ENCODE data around the gene UBE2F. TPM values are rescaled to one million over a fixed set of nuclear protein-coding genes. Genes with fewer than 3 reads are reported as not detected.

The UBE2F gene
- total and polyA plus RNA-seq, 2 of the 13 experiments (the other 11 are each of a cell fraction or from before 2014, with no cell fraction given), result 35.4 to 73.1 TPM

DNA sequence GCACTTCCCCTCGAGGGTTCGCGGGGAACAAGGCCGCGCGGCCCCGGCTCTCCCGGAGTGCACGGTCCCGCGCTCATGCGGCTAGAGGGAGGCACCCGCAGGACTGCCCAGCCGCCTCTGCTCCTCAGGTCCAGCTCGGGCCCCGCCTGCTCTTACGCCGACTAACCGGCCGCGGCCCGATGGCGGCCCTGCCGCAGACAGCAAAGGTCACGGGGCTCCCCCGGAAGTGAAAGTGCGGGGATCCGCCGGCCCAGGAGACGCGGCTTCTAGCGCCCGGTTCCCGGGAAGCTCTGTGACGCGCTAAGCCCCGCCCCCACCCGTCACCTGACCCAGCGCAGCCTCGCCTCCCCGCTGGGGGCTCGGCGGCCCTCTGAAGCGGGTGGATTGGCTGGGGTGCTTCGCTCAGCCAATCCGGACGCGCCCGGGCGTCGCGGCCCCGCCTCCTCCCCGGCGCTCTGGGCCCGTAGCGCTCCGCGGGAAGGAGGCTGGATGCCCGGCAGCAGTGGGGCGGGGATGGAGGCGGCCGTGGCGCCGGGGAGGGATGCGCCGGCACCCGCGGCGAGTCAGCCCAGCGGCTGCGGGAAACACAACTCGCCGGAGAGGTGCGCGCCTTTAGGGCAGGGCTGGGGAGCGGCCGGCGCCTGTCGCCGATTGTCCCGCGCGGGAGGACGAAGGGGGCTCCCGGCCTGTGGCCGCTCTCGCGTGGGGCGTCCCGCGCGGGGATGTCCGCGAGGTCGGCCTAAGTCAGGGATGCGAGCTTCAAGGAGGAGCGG is 93.9 kb downstream of the UBE2F start, which contains the start of gene SCLY (continued):
- TF ChIP-seq ZNF407 (CRISPR knock-in tag; IDR thresholded peaks at IDR 0.05; ENCODE audit: not compliant biosample characterization) (peak; percentile 36), ZNF572 (CRISPR knock-in tag; IDR thresholded peaks at IDR 0.05) (no peak; the same call in 1 of the 2 replicates), ZBTB10 (CRISPR knock-in tag; IDR thresholded peaks at IDR 0.05; ENCODE audit: borderline replicate concordance) (peak; percentile 84; the same call in 1 of the 2 replicates), GTF2F1 (IDR thresholded peaks at IDR 0.05; ENCODE audit: low read length) (no peak), ZNF652 (CRISPR knock-in tag; IDR thresholded peaks at IDR 0.05; ENCODE audit: borderline replicate concordance, low read depth) (no peak), ZNF33A (CRISPR knock-in tag; IDR thresholded peaks at IDR 0.05; ENCODE audit: borderline replicate concordance) (no peak), ETV5 (CRISPR knock-in tag; IDR thresholded peaks at IDR 0.05; ENCODE audit: borderline replicate concordance) (peak; percentile 78), ZNF337 (CRISPR knock-in tag; IDR thresholded peaks at IDR 0.05; ENCODE audit: borderline replicate concordance, low read depth) (peak; percentile 69; the same call in 1 of the 2 replicates), ZNF780A (CRISPR knock-in tag; IDR thresholded peaks at IDR 0.05) (no peak), ELF1 (CRISPR knock-in tag; IDR thresholded peaks at IDR 0.05) (peak; percentile 87), REPIN1 (CRISPR knock-in tag; IDR thresholded peaks at IDR 0.05; ENCODE audit: borderline replicate concordance, low read depth) (peak; percentile 85; the same call in 1 of the 2 replicates), ZNF441 (CRISPR knock-in tag; IDR thresholded peaks at IDR 0.05; ENCODE audit: borderline replicate concordance) (peak; percentile 60; the same call in 1 of the 2 replicates)
- TF ChIP-seq, protein P1, sequence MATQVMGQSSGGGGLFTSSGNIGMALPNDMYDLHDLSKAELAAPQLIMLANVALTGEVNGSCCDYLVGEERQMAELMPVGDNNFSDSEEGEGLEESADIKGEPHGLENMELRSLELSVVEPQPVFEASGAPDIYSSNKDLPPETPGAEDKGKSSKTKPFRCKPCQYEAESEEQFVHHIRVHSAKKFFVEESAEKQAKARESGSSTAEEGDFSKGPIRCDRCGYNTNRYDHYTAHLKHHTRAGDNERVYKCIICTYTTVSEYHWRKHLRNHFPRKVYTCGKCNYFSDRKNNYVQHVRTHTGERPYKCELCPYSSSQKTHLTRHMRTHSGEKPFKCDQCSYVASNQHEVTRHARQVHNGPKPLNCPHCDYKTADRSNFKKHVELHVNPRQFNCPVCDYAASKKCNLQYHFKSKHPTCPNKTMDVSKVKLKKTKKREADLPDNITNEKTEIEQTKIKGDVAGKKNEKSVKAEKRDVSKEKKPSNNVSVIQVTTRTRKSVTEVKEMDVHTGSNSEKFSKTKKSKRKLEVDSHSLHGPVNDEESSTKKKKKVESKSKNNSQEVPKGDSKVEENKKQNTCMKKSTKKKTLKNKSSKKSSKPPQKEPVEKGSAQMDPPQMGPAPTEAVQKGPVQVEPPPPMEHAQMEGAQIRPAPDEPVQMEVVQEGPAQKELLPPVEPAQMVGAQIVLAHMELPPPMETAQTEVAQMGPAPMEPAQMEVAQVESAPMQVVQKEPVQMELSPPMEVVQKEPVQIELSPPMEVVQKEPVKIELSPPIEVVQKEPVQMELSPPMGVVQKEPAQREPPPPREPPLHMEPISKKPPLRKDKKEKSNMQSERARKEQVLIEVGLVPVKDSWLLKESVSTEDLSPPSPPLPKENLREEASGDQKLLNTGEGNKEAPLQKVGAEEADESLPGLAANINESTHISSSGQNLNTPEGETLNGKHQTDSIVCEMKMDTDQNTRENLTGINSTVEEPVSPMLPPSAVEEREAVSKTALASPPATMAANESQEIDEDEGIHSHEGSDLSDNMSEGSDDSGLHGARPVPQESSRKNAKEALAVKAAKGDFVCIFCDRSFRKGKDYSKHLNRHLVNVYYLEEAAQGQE (IDR thresholded peaks at IDR 0.05; ENCODE audit: borderline replicate concordance in 1 of 2, low read depth in 1 of 2, low read length in 2 of 2), result peak in 1 of 2 experiments; percentile 53; a peak in 2 of 4 replicates
